ENCODE results near the gene C16orf87.

Gene C16orf87

DNA sequence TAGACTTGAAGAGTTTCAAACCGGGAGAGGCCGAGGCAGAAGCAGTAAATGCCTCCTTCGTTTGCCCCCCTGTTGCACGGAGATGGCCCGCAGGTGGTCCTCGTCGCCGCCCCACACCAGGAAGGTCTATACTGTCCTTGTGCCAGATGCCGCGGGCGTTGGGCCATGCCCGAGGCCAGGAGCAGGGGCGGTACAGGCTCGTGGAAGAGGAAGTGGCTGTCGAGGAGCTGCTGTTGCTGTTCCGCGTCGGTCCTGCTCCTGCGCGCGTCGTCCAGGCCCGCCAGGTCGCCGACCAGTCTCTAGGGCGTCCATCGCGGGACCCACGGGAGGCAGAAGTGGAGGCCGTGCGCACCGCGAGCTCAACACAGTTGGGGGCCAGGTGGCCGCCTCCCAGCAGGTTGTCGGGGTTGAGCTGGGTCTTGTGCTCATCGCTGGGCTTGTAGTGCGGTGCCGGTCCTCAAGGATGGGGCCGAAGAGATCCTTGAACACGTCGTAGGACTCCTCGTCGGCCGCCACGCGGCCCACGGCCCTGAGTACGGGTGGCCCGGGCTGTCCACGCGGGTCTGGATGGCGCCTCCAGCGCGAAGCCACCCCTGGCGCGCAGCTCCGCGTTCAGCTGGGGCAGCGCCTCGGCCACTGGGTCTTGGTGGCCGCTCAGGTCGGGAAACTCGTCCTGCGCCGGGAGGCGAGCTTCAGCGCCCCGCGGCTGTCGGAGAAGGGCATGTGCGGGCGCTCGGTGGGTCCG, 13.1 kb upstream of the C16orf87 start:
- no peak for DNase-seq

DNA sequence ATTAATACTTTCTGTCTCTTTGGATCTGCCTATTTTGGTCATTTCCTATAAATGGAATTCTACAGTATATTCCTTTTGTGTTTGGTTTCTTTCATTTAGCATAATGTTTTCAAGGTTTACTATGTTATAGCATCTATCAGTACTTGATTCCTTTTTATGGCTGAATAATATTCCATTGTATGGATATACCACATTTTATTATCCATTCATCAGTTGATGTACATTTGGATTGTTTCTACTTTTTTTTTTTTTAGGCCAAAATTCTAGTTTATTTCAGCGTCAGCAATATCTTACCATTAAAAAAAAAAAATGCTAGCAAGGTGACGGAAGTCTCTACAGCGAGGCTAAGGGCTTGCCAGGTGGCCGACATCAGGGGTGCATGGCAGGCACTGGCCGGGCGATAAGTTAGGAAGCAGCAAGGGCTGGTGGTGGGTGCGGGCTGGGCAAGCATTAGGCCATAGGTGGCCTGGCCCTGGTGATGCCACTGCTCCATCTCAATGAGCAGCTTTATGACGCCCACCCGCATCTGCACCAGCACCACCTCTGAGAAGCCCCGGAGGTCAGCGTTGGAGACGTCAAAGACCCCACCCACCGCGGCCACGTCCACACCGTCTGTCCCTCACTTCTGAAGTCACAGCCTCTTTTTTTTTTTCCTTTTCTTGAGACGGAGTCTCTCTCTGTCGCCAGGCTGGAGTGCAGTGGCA, 11.4 kb upstream of the C16orf87 start:
- no peak for DNase-seq

DNA sequence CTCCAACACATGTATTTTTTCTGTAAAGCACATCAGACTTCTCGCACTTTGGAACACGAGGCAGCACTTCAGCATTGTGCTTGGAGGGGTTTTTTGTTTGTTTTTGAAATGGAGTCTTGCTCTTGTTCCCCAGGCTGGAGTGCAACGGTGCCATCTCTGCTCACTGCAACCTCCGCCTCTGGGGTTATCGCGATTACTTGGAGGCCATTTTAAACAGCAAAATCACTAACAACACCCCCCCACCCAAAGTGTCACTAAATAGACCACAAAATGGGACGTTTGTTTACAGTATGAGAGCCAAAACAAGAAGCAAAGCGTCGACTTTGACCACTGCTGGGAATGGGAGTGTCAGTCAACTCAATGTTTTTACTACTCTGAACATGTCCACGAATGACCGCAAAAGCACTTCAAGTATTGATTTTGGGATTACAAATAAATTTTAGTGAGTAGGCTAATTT, 9.0 kb upstream of the C16orf87 start:
- DNase-seq: no peak

DNA sequence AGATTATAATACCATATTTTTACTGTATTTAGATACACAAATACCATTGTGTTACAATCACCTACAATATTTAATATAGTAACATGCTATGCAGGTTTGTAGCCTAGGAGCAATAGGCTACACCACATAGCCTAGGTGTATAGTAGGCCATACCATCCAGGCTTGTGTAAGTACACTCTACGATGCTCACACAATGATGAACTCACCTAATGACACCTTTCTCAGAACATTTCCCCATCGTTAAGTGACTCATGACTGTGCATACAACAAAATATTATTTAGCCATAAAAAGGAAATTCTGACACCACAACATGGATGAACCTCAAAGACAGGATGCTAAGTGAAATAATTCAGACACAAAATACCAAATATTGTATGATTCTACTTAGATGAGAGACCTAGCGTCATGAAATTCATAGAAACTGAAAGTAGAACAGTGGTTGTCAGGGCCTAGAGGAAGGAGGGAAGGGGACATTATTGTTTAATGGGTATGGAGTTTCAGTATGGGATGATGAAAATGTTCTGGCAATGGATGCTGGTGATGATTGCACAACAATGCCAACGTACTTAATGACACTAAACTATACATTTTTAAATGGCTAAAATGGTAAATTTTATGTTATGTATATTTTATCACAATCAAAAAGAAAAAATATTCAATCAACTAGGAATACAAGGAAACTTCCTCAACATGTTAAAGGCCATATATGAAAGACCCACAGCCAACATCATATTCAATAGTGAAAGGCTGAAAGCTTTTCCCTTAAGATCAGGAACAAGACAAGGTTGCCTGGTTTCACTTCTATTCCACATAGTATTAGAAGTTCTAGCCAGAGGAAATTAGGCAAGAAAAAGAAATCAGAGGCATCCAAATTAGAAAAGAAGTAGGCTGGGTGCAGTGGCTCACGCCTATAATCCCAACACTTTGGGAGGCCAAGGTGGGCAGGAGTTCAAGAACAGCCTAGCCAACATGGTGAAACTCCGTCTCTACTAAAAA, 5.9 kb upstream of the C16orf87 start:
- no peak for DNase-seq

DNA sequence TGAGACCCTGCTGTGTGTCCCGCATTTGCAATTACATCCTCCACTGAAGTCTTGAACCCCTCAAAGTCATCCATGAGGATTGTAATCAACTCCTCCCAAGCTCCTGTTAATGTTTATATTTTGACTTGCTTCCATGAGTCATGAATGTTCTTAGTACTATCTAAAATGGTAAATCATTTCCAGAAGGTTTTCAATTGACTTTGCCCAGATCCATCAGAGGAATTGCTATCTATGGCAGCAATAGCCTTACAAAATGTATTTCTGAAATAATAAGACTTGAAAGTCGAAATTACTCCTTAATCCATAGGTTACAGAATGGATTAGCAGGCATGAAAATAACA, 2.5 kb upstream of the C16orf87 start:
- no peak for DNase-seq

DNA sequence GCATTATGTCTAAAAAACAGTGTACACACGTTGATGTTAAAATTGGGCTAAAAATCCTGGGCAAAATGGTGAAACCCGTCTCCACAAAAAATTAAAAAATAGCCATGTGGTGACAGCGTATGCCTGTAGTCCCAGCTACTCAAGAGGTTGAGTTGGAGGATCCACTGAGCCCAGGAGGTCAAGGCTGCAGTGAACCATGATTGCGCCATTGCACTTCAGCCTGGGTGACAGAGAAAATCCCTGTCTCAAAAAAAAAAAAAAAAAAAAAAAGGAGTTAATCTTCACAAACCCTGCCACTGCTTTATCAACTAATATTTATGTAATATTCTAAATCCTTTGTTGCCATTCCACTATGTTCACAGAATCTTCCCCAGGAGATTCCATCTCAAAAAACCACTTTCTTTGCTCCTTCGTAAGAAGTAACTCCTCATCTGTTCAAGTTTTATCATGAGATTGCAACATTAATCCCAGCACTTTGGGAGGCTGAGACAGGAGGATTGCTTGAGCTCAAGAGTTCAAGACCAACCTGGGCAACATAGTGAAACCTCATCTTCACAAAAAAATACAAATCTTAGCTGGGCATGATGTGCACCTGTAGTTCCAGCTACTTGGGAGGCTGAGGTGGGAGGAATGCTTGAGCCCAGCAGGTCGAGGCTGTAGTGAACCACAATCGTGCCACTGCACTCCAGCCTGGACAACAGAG, 1.9 kb upstream of the C16orf87 start:
- DNase-seq: no peak

DNA sequence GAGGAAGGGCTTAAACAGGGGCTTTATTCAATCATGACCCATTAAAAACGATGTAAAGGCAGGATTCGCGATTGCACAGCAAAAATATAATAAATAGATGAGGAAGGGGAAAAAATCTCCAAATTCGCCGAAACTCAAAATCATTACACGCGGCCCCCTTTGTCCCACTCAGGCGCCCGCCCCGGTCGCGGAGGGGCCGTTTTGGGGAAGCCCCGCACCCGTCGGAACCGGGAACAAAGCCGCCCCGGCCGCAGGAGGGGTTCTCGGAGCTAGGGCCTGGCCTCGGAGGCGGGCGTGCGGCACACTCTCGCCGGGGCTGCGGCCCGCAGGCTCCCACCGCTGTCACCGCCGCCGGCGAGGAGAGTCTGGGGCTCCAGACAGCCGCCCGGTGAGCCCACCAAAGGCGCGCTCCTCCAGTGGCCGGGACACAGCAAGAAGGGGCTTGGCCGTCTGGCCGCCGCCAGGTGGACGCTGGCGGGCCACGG, 521 bp downstream of the C16orf87 start:
- DNase-seq: peak; percentile 38

DNA sequence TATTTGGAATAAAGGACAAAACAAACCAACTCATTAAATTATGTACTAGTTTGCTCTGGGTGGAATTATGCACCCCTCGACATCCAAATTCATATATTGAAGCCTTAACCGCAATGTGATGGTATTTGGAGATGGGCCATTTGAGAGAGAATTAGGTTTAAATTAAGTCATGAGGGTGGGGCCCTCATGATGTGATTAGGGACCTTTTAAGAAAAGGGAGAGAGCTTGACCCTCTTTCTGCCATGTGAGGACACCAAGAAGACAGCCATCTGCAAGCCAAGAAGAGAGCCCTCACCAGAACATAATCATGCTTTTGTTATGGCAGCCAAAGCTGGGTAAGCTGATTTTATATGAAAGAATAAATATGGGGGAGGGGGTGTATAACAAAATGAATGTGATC, 2.0 kb downstream of the C16orf87 start:
- DNase-seq: no peak

DNA sequence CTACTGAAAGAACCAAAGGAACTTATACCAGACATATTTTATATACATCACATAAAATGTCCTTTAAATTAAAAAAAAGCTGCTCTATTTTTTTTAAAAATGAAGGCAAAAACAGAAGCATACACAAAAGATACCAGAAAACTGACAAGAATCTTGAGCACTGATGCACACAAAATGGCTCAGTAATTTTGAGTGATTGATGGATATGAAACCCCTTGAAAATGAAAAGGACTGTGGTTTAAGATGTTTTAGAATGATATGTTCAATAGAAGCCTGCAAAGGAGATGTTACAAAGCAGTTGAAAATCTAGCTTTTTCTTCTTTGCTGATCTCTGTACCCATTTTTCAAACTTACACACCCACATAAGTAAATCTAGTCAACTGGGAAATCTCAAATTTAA, 2.7 kb downstream of the C16orf87 start:
- DNase-seq: no peak

DNA sequence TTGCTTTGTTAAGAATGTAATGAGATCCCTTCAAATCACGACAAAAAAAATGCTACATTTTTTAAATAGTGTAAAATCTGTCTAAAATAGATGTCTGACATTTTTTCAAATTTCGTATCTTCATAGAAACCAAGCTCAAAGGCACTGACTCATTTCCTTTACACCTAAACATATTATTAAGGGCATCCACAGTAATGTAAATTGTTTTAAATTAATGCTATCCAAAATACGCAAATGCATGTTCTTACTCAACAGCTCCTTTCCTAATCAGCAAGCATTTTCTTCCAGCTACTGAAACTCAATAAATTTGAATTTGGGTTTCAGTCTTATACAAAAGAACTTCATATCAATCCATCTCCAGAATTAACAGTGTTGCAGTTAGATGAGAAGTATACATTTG, 4.3 kb downstream of the C16orf87 start:
- DNase-seq: no peak

DNA sequence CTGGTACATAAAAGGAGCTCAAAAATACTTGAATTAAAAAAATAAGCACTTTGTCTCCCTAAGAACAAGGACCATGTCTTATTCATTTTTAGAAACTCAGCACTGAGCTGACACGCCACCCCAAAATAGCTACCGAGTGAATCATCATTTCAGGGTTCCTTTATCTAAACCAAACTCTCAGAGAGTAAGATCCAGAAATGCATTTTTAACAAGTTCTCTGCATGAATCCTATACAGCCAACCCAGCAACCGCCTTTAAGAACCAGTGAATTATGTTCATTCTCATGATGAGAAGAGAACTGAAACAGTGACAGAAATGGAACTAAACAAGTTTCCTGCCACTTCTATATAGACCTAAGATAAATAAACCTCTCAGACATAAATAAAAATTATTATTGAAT, 8.7 kb downstream of the C16orf87 start:
- no peak for DNase-seq

DNA sequence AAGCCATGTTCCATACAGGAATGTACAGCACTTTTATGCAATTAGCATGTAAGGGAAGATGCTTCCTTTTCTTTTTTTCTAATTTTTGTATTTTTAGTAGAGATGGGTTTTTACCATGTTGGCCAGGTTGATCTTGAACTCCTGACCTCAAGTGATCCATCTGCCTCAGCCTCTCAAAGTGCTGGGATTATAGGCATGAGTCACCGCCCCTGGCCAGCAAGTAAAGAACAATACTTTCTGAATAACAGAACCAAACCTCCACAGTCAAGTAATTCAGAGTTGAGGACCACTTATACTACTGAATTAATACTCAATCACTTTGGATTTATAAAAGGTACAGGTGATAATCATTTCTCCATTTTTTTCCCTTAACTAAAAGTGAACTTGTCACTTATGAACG, 13.0 kb downstream of the C16orf87 start:
- DNase-seq: no peak

DNA sequence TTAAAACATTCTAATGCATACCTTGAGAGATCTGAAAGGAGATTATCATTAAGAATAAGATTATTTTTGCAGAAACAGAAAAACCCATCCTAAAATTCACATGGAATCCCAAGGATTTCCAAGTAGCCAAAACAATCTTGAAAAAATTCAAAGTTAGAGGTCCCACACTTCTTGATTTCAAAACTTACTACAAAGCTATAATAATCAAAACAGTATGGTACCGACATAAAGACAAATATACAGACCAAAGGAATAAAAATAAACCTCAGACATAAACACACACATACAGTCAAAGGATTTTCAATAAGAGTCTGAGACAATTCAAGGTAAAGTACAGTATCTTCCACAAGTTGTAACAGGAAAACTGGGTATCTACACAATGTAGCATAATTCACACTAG, 16.2 kb downstream of the C16orf87 start:
- DNase-seq: no peak

DNA sequence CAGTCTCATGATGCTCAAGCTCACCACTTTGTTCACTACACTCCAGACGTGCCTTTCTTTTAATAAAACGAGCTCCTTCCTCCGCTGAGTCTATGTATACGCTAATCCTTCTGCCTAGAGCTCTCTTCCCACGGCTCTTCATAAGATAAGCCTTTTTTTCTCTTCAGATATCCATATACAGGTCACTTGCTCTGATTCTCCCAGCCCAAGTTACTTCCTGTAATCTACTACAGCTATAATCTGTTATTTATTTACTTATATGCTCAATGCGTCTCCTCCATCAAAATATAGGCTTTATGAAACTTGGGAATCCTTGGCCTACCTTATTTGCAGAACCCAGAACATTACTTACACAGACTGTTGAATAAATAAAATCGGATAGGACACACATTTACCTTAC, 17.4 kb downstream of the C16orf87 start:
- no peak for DNase-seq

DNA sequence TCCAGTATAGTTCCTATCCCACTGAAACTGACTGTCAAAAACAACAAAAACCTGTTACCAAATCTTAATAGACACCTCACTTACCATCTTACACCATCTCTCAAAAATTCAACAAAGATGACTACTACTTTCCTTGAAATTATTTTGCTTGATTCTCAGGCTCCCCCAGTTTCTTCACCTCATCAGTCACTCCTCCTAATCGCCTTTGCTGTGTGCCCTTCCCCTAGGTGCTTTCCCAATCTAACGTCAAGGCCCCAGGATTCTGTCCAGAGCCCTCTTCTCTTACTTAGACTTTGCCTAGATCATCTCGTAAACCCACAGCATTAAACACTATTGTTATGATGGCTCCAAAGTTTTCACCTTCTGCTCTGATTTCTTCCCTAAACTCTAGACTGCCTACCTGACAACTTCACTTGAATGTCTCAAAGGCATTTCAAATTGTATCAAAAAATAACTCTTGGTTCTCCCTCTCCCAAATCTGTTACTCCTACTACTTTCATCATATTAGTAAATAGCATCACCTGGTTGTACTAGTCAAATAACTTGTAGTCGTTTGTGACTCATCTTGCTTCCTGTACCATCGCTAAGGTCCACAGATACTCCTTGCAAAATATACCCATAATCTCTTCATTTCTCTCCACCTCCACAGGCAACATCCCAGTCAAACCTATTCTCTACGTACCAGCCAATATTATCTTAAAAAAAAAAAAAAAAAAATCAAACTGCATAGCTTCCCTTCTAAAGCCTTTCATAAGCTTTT, 18.0 kb downstream of the C16orf87 start:
- no peak for DNase-seq

DNA sequence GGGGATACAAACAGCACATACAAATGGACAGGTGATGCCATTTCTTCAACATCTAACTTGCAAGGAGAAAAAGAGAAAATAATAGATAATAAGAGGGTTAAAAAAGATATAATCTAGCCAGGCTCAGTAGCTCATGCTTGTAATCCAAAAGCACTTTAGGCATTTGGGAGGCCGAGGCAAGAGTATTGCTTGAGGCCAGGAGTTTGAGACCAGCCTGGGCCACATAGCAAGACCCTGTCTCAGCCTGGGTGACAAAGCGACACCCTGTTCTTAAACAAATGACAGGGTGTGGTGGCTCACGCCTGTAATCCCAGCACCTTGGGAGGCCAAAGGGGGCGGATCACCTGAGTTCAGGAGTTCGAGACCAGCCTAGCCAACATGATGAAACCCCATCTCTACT, 19.3 kb downstream of the C16orf87 start:
- DNase-seq: no peak

DNA sequence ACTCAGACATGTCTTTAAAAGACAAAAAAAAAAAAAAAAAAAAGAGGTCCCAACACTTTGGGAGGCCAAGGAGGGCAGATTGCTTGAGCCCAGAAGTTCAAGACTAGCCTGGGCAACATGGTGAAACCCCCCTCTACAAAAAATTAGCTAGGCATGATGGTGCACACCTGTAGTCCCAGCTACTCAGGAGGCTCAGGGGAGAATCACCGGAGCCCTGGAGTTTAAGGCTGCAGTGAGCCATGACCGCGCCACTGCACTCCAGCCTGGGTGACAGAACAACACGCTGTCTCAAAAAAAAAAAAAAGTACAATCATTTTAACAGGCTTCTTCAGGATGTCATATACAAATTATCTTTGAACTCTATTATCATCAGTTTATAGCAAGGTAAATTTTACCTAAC, 22.0 kb downstream of the C16orf87 start:
- DNase-seq: no peak

DNA sequence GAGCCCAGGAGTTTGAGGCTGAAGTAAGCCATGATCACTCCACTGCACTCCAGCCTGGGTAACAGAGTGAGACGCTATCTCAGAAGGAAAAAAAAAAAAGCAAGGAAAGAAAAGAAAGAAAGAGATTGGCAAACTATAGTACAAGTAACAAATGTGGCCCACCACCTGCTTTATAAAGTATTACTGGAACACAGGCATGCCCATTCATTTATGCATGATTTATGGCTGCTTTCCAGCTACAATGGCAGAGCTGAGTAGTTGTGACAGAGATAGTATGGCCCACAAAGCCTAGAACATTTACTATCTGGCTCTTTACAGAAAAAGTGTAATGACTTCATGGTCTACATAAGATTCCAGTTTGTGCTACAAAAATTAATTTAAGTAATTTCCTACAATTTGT, 23.6 kb downstream of the C16orf87 start:
- DNase-seq: no peak

DNA sequence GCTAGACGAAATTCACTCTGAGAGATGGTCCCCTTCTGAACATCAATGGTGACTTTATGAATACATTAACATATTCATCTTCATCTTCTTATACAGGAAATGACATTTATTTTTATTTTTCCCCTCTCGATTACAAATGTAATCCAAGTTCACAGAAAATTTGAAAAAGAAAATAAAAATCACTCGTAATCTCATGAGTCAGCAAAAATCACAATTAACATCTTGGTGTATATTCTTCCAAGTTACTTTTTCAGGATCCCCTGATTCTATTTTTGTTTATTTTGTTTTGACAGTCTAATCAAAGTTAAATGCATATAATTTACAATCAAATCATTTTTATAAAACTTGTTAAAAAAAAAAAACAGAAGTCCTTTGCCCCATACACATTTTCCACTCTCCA, 27.6 kb downstream of the C16orf87 start:
- DNase-seq: no peak

DNA sequence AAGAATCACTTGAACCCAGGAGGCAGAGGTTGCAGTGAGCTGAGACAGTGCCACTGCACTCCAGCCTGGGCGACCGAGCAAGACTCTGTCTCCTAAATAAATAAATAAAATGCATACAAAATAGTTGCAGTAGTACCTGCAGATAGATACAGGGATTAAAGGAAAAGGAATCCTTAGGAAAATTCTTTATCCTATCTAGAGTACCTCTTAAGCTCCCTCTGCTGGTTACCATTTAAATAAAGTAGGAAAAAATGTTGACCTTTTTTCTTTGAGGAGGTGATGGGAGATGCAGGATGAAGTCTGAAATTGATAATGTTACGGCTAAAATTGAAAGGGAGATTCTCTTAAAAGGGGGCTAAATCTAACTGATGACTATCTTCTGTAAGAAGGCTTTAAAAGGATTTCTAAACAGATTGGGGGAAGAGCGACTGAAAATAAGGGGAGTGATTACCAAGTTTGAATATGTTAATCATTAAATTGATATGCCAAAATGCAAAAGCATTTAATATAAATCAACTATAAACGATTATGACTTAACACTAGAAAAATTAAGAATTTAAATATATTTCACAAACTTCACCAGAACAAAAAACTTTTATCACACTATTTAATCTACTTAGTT, 29.4 kb downstream of the C16orf87 start:
- peak; percentile 21 for DNase-seq

DNA sequence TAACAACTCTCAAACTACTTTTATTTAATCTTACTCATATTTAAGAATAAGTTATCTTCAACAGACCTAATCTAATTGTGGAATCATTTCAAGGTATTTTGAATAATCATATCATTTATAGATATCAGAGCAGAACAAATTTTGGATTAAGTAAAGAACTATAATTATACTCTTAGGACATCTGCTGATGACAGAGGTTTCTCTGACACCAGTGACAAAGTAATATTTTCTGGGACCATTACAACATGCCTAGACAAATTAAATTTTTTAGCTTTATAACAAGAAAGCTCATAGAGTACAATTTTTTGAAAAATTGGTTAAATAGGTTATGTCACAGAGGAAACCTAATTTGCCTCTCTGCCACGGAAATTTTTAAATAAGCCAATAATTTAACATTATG, 30.5 kb downstream of the C16orf87 start:
- no peak for DNase-seq

DNA sequence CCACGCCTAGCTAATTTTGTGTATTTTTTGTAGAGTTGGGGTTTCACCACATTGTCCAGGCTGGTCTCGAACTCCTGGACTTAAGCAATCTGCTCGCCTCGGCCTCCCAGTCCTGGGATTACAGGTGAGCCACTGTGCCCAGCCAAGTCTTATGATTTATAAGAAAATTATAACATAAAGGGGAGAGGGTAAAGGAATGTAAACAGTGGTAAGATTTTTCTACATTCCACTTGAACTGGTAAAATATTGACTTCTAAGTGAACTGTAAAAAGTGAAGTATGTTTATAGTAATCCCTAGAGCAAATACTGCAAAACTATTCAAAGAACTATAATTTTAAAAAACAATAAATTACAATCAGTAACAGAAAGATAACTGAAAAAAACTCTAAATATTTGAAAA, 33.5 kb downstream of the C16orf87 start:
- DNase-seq: no peak

All from NCI-H1105 (cell line).